IgD-negative memory B cell (primary cell): Measurements from ENCODE around the gene PDE4D. TPM values are rescaled to one million over a fixed set of nuclear protein-coding genes. Genes with fewer than 3 reads are reported as not detected.
"Not testable (repeated sequence)": the region's sequence is repeated elsewhere in the genome, so short reads cannot be mapped to it uniquely, and the experiment has no call there.

Source experiments
- H3K27ac Mint-ChIP-seq, 3 donors: one replicate each; pipeline ENCODE4 v1.8.0; 2020 to 2022; ENCODE audit warnings: mild to moderate bottlenecking in 3 of 3, mixed read lengths in 3 of 3, moderate library complexity in 1 of 3
- H3K27me3 Mint-ChIP-seq: one replicate; pipeline ENCODE4 v1.8.0; 2021; ENCODE audit warnings: mixed read lengths
- H3K36me3 Mint-ChIP-seq: one replicate; pipeline ENCODE4 v1.8.0; 2020; ENCODE audit warnings: mild to moderate bottlenecking, mixed read lengths
- H3K4me1 Mint-ChIP-seq, 3 donors: one replicate each; pipeline ENCODE4 v1.8.0; 2020 to 2022; ENCODE audit warnings: mixed read lengths in 3 of 3, mild to moderate bottlenecking in 1 of 3
- H3K4me3 Mint-ChIP-seq, 4 donors: one replicate each; pipeline ENCODE4 v1.8.0; 2020 to 2022; ENCODE audit warnings: mild to moderate bottlenecking in 4 of 4, mixed read lengths in 4 of 4, moderate library complexity in 3 of 4
- H3K9me3 Mint-ChIP-seq, 3 donors: one replicate each; pipeline ENCODE4 v1.8.0; 2020 to 2021; ENCODE audit warnings: mixed read lengths in 3 of 3, mild to moderate bottlenecking in 1 of 3
- polyA plus RNA-seq: library from polyadenylated mRNA; unstranded; fragments of 300-500 nt; fragmentation: Illumina TruSeq; gene quantifications from one replicate; pipeline ENCODE4 v1.2.3, GENCODE V29; 2021

Gene PDE4D
- polyA plus RNA-seq, 1 donor from 2014 or later: 18.8 TPM

GRCh38 chr5:59762232-59762631 lies 131.3 kb downstream of the PDE4D start:
- not testable (repeated sequence) for H3K27ac Mint-ChIP-seq, H3K9me3 Mint-ChIP-seq, H3K4me3 Mint-ChIP-seq, H3K36me3 Mint-ChIP-seq, H3K27me3 Mint-ChIP-seq
- H3K4me1 Mint-ChIP-seq: peaks cover 14 to 27% (median 26%) of the 10 kb centered on the region in 3 donors

GRCh38 chr5:59760785-59761348 lies 132.7 kb downstream of the PDE4D start:
- peaks cover 7% of the 10 kb centered on the region for H3K36me3 Mint-ChIP-seq
- H3K4me1 Mint-ChIP-seq: peaks cover 14 to 28% (median 27%) of the 10 kb centered on the region in 3 donors
- H3K9me3 Mint-ChIP-seq: no peaks in the 10 kb centered on the region
- no peak overlapping the region for H3K27ac Mint-ChIP-seq
- H3K4me3 Mint-ChIP-seq: peak overlapping the region in 1 of 4 donors; percentile 37
- peaks cover 3% of the 10 kb centered on the region for H3K27me3 Mint-ChIP-seq

- H3K4me3 Mint-ChIP-seq: peak overlapping the region in 1 of 4 donors; percentile 22
- H3K27me3 Mint-ChIP-seq: no peaks in the 10 kb centered on the region
- H3K9me3 Mint-ChIP-seq: no peaks in the 10 kb centered on the region
- peaks cover 3% of the 10 kb centered on the region for H3K36me3 Mint-ChIP-seq
- H3K27ac Mint-ChIP-seq: peak overlapping the region in 1 of 3 donors; percentile 35
- H3K4me1 Mint-ChIP-seq: peaks cover 14 to 24% (median 22%) of the 10 kb centered on the region in 3 donors
Observed at GRCh38 chr5:59759600-59760351, 133.8 kb downstream of the PDE4D start.

GRCh38 chr5:59758566-59758965 lies 135.0 kb downstream of the PDE4D start:
- no peaks in the 10 kb centered on the region for H3K9me3 Mint-ChIP-seq
- H3K4me3 Mint-ChIP-seq: no peak overlapping the region
- H3K36me3 Mint-ChIP-seq: no peaks in the 10 kb centered on the region
- no peaks in the 10 kb centered on the region for H3K27me3 Mint-ChIP-seq
- peaks cover 3 to 15% (median 15%) of the 10 kb centered on the region in 3 donors for H3K4me1 Mint-ChIP-seq
- H3K27ac Mint-ChIP-seq: no peak overlapping the region

GRCh38 chr5:59757442-59757841 lies 136.1 kb downstream of the PDE4D start:
- H3K27me3 Mint-ChIP-seq: no peaks in the 10 kb centered on the region
- peaks cover 8 to 20% (median 15%) of the 10 kb centered on the region in 3 donors for H3K4me1 Mint-ChIP-seq
- no peak overlapping the region for H3K27ac Mint-ChIP-seq
- no peaks in the 10 kb centered on the region for H3K36me3 Mint-ChIP-seq
- H3K9me3 Mint-ChIP-seq: no peaks in the 10 kb centered on the region
- H3K4me3 Mint-ChIP-seq: no peak overlapping the region

- no peak overlapping the region for H3K27ac Mint-ChIP-seq
- H3K9me3 Mint-ChIP-seq: no peaks in the 10 kb centered on the region
- H3K4me1 Mint-ChIP-seq: peaks cover 8 to 22% (median 15%) of the 10 kb centered on the region in 3 donors
- peak overlapping the region in 1 of 4 donors; percentile 79 for H3K4me3 Mint-ChIP-seq
- no peaks in the 10 kb centered on the region for H3K27me3 Mint-ChIP-seq
- H3K36me3 Mint-ChIP-seq: no peaks in the 10 kb centered on the region
Observed at GRCh38 chr5:59756373-59757035, 137.0 kb downstream of the PDE4D start.

- Mint-ChIP-seq H3K27me3 (no peaks in the 10 kb centered on the region), H3K4me1 (peaks cover 8 to 22% (median 15%) of the 10 kb centered on the region in 3 donors)
Observed at GRCh38 chr5:59755476-59755875, 138.1 kb downstream of the PDE4D start.

GRCh38 chr5:59753599-59753998 lies 139.9 kb downstream of the PDE4D start:
- Mint-ChIP-seq H3K27me3 (no peaks in the 10 kb centered on the region), H3K4me3 (peak overlapping the region in 1 of 4 donors; percentile 25), H3K36me3 (no peaks in the 10 kb centered on the region), H3K27ac (no peak overlapping the region), H3K9me3 (no peaks in the 10 kb centered on the region), H3K4me1 (peaks cover 8 to 18% (median 9%) of the 10 kb centered on the region in 3 donors)

More at GRCh38 chr5:59755476-59755875, 138.1 kb downstream of the PDE4D start:
- Mint-ChIP-seq H3K27ac (no peak overlapping the region), H3K36me3 (no peaks in the 10 kb centered on the region), H3K9me3 (no peaks in the 10 kb centered on the region), H3K4me3 (no peak overlapping the region)

- Mint-ChIP-seq H3K36me3 (peaks cover 4% of the 10 kb centered on the region), H3K27me3 (no peaks in the 10 kb centered on the region), H3K4me3 (no peak overlapping the region), H3K4me1 (peaks cover 12 to 36% (median 17%) of the 10 kb centered on the region in 3 donors), H3K27ac (no peak overlapping the region), H3K9me3 (no peaks in the 10 kb centered on the region)
Observed at GRCh38 chr5:59749782-59750520, 143.6 kb downstream of the PDE4D start.

- H3K27me3 Mint-ChIP-seq, H3K36me3 Mint-ChIP-seq, H3K9me3 Mint-ChIP-seq, H3K4me3 Mint-ChIP-seq: not testable (repeated sequence)
- Mint-ChIP-seq H3K27ac (peak overlapping the region in 1 of 3 donors; percentile 76), H3K4me1 (peaks cover 7 to 44% (median 14%) of the 10 kb centered on the region in 3 donors)
Observed at GRCh38 chr5:59748036-59748663, 145.4 kb downstream of the PDE4D start.

GRCh38 chr5:59746241-59746765 lies 147.2 kb downstream of the PDE4D start:
- Mint-ChIP-seq H3K27ac (peak overlapping the region in 1 of 3 donors; percentile 50), H3K9me3 (no peaks in the 10 kb centered on the region), H3K36me3 (peaks cover 4% of the 10 kb centered on the region), H3K4me3 (no peak overlapping the region), H3K27me3 (no peaks in the 10 kb centered on the region), H3K4me1 (peaks cover 9 to 44% (median 15%) of the 10 kb centered on the region in 3 donors)

- no peaks in the 10 kb centered on the region for H3K9me3 Mint-ChIP-seq
- peak overlapping the region in 2 of 4 donors; percentile 1 to 54 for H3K4me3 Mint-ChIP-seq
- no peaks in the 10 kb centered on the region for H3K27me3 Mint-ChIP-seq
- H3K4me1 Mint-ChIP-seq: peaks cover 16 to 52% (median 19%) of the 10 kb centered on the region in 3 donors
- H3K27ac Mint-ChIP-seq: no peak overlapping the region
- H3K36me3 Mint-ChIP-seq: peaks cover 4% of the 10 kb centered on the region
Observed at GRCh38 chr5:59745415-59745863, 148.1 kb downstream of the PDE4D start.

- Mint-ChIP-seq H3K4me1 (peaks cover 16 to 52% (median 19%) of the 10 kb centered on the region in 3 donors), H3K4me3 (no peak overlapping the region), H3K9me3 (no peaks in the 10 kb centered on the region), H3K27ac (no peak overlapping the region), H3K27me3 (no peaks in the 10 kb centered on the region), H3K36me3 (peaks cover 4% of the 10 kb centered on the region)
Observed at GRCh38 chr5:59744531-59744992, 149.0 kb downstream of the PDE4D start.

- H3K4me3 Mint-ChIP-seq: no peak overlapping the region
- no peaks in the 10 kb centered on the region for H3K9me3 Mint-ChIP-seq
- no peak overlapping the region for H3K27ac Mint-ChIP-seq
- no peaks in the 10 kb centered on the region for H3K27me3 Mint-ChIP-seq
- peaks cover 4% of the 10 kb centered on the region for H3K36me3 Mint-ChIP-seq
- H3K4me1 Mint-ChIP-seq: peaks cover 11 to 40% (median 16%) of the 10 kb centered on the region in 3 donors
Observed at GRCh38 chr5:59741599-59741998, 151.9 kb downstream of the PDE4D start.
